Upper lobe of left lung (tissue), 6 donors: ENCODE data around the gene MNS1. TPM values are rescaled to one million over a fixed set of nuclear protein-coding genes. Genes with fewer than 3 reads are reported as not detected.
"Not testable (repeated sequence)": the region's sequence is repeated elsewhere in the genome, so short reads cannot be mapped to it uniquely, and the experiment has no call there.

Experiments used
- ATAC-seq, 2 donors: fragments of 200-7000 bp; cut with Tn5 transposase; one replicate each; pipeline ENCODE4 v1.9.1; 2022; ENCODE audit warnings: mild to moderate bottlenecking in 2 of 2, moderate library complexity in 2 of 2; ENCODE audit not compliant: low FRiP score in 2 of 2
- DNase-seq, 2 donors: peaks; one replicate each; pipeline ENCODE4 v3.0.0-alpha.2; 2019 to 2020
- H3K27ac ChIP-seq, 4 donors: fragments of 200-600 bp; sonication (generic); one replicate each; pipeline ENCODE4 v1.5.1; 2016 to 2019
- H3K27me3 ChIP-seq, 4 donors: fragments of 200-600 bp; sonication (generic); one replicate each; pipeline ENCODE4 v1.5.1; 2017 to 2019
- H3K36me3 ChIP-seq, 4 donors: fragments of 200-600 bp; sonication (generic); one replicate each; pipeline ENCODE4 v1.5.1; 2016 to 2019
- H3K4me1 ChIP-seq, 4 donors: fragments of 200-600 bp; sonication (generic); one replicate each; pipeline ENCODE4 v1.5.1; 2018 to 2019
- H3K4me3 ChIP-seq, 4 donors: fragments of 200-600 bp; sonication (generic); one replicate each; pipeline ENCODE4 v1.5.1; 2017 to 2019; ENCODE audit warnings: mild to moderate bottlenecking in 2 of 4, moderate library complexity in 1 of 4
- H3K9me3 ChIP-seq, 4 donors: fragments of 200-600 bp; sonication (generic); one replicate each; pipeline ENCODE4 v1.5.1; 2018 to 2019
- EP300 ChIP-seq, 4 donors: sonication (generic); formaldehyde crosslinking; IDR thresholded peaks; one replicate each; pipeline ENCODE4 v1.5.1; 2017; ENCODE audit warnings: antibody characterized with exemption in 4 of 4, control low read depth in 2 of 4
- POLR2A ChIP-seq, 4 donors: fragments of 450-650 bp; IDR thresholded peaks; one replicate each; pipeline ENCODE4 v1.5.1; 2016 to 2017; ENCODE audit warnings: antibody characterized with exemption in 4 of 4, mild to moderate bottlenecking in 2 of 4
- POLR2AphosphoS5 ChIP-seq, 2 donors: sonication (generic); formaldehyde crosslinking; IDR thresholded peaks; one replicate each; pipeline ENCODE4 v1.5.1; 2017; ENCODE audit warnings: antibody characterized with exemption in 2 of 2
- WGBS, 2 donors: methylation state at CpG; one replicate each; pipeline ENCODE4 v1.1.5; 2017 to 2018; 5-methylcytosine and 5-hydroxymethylcytosine counted together
- total RNA-seq, 6 donors: library from RNA; depleted of rRNA in 4 of 6; stranded (reverse); fragments of >200 nt in 4 of 6; gene quantifications; one replicate each; pipeline versions ENCODE4 v1.1.0 to v1.2.1, GENCODE V29; 2016 to 2021
- TF ChIP-seq, protein P1 (sequence below), 6 experiments: fragments of 450-650 bp in 4 of 6; fragments of 200-600 bp in 2 of 6; sonication (generic) in 2 of 6; IDR thresholded peaks; one replicate each; pipeline ENCODE4 v1.5.1; 2016 to 2019; ENCODE audit warnings: antibody characterized with exemption in 6 of 6
- donor health status: DM: no; HTN: no; CAD: no; lungs with moderate emphysema.
- donor health status: DM: no; HTN: yes; CAD: no; lungs with severe emphysema.

Gene MNS1
- total RNA-seq, 6 donors from 2014 or later = 0.43 to 15.7 (median 3.0) TPM

DNA sequence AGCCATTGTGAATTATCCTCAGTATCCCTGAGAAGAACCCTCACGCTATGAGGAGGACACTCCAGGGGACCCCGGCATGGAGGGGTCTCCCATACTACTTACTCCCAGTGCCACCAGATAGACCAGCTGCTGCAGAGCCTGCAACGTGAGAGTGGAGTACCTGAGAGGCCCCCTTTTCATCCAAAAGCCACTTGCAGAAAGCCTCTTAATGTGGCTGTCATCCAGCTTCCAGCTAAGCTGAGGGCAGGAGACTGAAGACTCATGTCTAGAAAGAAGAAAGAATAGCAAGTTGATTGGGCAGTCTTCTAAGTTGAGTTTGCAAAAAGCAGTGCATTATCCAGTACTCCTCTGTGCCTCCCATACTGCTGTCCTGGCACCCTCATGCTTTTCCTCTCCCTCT is 27.3 kb upstream of the MNS1 start:
- TF ChIP-seq, protein P1, sequence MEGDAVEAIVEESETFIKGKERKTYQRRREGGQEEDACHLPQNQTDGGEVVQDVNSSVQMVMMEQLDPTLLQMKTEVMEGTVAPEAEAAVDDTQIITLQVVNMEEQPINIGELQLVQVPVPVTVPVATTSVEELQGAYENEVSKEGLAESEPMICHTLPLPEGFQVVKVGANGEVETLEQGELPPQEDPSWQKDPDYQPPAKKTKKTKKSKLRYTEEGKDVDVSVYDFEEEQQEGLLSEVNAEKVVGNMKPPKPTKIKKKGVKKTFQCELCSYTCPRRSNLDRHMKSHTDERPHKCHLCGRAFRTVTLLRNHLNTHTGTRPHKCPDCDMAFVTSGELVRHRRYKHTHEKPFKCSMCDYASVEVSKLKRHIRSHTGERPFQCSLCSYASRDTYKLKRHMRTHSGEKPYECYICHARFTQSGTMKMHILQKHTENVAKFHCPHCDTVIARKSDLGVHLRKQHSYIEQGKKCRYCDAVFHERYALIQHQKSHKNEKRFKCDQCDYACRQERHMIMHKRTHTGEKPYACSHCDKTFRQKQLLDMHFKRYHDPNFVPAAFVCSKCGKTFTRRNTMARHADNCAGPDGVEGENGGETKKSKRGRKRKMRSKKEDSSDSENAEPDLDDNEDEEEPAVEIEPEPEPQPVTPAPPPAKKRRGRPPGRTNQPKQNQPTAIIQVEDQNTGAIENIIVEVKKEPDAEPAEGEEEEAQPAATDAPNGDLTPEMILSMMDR (IDR thresholded peaks at IDR 0.05) = no peak
- TF ChIP-seq POLR2A (IDR thresholded peaks at IDR 0.05) = no peak
- no peak for TF ChIP-seq EP300 (IDR thresholded peaks at IDR 0.05)
- no peak for TF ChIP-seq POLR2AphosphoS5 (IDR thresholded peaks at IDR 0.05)
- Histone ChIP-seq H3K36me3 (no peaks in the 10 kb centered on the region), H3K4me3 (no peak overlapping the region), H3K27me3 (no peaks in the 10 kb centered on the region), H3K4me1 (peaks cover 0 to 6% (median 0%) of the 10 kb centered on the region in 4 donors), H3K27ac (no peak overlapping the region), H3K9me3 (no peaks in the 10 kb centered on the region)
- no peak for ATAC-seq
- WGBS, 2 donors = 61 to 81% methylated on average over 3 of the region's 3 CpGs
- DNase-seq = no peak

DNA sequence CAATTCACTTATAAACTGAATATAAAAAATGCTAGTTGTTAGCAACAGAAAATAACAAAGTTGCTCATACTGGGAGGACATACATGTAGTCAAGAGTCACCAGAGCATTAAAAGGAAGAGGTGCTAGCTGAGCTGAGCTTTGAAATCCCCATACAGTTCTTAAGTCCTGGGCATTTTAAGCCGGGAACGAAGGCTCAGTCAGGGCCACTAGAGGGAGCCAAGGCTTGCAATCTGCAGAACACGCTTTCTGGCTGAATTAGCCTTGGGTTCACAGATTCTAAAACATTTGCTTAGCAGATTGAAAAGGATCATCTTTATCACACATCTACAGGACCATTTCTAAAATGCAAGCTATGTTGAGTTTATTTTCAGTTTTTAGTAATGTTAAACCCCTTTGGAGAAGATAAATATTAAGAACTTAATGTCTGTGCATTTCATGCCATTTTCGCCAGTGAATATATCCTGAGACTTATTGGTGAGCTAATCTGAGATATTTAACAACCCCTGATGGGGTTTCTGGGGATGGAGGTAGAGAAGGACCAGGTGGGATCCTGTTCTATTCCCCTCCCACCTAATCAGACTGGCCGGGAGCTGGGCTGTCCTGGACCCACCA is 26.3 kb upstream of the MNS1 start:
- Histone ChIP-seq H3K36me3 (no peaks in the 10 kb centered on the region), H3K9me3 (no peaks in the 10 kb centered on the region), H3K4me3 (no peak overlapping the region), H3K27me3 (no peaks in the 10 kb centered on the region), H3K4me1 (no peaks in the 10 kb centered on the region), H3K27ac (no peak overlapping the region)
- DNase-seq = peak in 1 of 2 donors; percentile 51
- TF ChIP-seq EP300 (IDR thresholded peaks at IDR 0.05) (no peak), POLR2AphosphoS5 (IDR thresholded peaks at IDR 0.05) (no peak), POLR2A (IDR thresholded peaks at IDR 0.05) (no peak)
- TF ChIP-seq, protein P1 (IDR thresholded peaks at IDR 0.05) = peak; percentile 37 to 69 (median 55)
- peak in 1 of 2 donors; percentile 81 for ATAC-seq
- 41% methylated on average over 5 of the region's 5 CpGs for WGBS, 2 donors

DNA sequence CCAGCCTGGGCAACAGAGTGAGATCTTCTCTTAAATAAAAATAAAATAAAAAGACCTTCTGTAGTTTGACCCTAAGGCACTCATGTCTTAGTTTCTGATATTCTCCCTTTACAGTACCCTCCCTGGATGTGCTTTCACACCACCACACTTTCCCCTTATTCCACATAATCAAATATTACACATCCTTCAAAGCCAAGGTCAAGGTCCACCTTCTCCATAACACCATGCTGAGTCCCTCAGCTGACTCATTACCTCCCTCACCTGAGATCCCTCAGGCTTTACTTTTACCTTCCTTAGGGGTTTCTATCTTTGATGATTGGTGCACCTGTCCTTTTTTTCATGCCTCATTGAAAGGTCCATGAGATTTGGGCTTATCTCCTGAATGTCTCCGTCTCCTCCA is 25.5 kb upstream of the MNS1 start:
- ATAC-seq = no peak
- H3K4me3 ChIP-seq = no peak overlapping the region

DNA sequence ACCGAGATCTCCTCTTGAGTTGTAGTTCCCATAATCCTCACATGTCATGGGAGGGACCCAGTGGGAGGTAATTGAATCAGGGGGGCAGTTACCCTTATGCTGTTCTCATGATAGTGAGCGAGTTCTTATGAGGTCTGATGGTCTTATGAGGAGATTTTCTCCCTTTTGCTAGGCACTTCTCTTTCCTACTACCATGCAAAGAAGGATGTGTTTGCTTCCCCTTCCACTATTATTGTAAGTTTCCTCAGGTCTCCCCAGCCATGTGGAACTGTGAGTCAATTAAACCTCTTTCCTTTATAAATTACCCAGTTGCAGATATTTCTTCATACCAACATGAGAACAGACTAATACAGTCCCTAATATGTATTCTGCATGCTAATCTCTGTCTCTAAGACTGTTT is 21.3 kb upstream of the MNS1 start:
- H3K9me3 ChIP-seq, H3K4me1 ChIP-seq, DNase-seq, H3K27ac ChIP-seq, ATAC-seq, H3K36me3 ChIP-seq, H3K27me3 ChIP-seq, H3K4me3 ChIP-seq: not testable (repeated sequence)
- WGBS, 2 donors = 85 to 89% methylated on average over 2 of the region's 2 CpGs

More for the DNA sequence above, 25.5 kb upstream of the MNS1 start:
- Histone ChIP-seq H3K36me3 (no peaks in the 10 kb centered on the region), H3K9me3 (no peaks in the 10 kb centered on the region), H3K27ac (no peak overlapping the region), H3K4me1 (no peaks in the 10 kb centered on the region), H3K27me3 (no peaks in the 10 kb centered on the region)
- no peak for DNase-seq
- TF ChIP-seq, protein P1 (IDR thresholded peaks at IDR 0.05) = no peak
- TF ChIP-seq POLR2A (IDR thresholded peaks at IDR 0.05) (no peak), EP300 (IDR thresholded peaks at IDR 0.05) (no peak)
- WGBS, 2 donors = 87 to 92% methylated on average over 1 of the region's 1 CpG

DNA sequence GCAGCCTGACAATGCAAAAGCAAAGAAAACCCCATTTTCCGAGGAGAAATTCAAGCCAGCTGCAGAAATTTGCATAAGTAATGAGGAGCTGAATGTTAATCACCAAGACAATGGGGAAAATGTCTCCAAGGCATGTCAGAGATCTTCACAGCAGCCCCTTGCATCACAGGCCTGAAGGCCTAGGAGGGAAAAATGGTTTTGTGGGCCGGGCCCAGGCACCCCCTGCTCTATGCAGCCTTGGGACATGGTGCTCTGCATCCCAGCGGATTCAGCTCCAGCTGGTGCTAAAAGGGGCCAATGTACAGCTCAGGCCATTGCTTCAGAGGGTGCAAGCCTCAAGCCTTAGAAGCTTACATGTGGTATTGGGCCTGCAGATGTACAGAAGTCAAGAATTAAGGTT is 20.5 kb upstream of the MNS1 start:
- 81 to 84% methylated on average over 2 to 3 of the region's 3 CpGs for WGBS, 2 donors
- H3K27ac ChIP-seq, H3K9me3 ChIP-seq, ATAC-seq, H3K36me3 ChIP-seq, H3K27me3 ChIP-seq, DNase-seq, H3K4me1 ChIP-seq, H3K4me3 ChIP-seq: not testable (repeated sequence)

DNA sequence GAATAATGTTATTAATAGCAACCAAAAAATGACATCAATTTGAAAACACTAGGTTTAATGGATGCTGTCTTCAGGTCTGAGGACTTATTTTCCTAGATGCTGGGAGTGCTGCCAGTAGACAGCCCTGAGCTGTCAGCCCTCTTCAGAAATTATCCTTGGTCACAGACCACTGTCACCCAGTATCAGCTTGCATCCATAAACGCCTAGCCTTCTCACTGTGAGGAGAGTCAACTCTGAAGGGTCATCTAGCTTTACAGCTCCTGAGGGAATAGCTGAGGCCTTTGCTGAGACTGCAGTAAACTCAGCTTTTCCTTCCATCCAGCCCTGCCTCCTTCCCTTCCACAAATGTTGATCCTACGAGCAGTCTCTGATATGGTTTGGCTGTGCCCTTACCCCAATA is 19.4 kb upstream of the MNS1 start:
- no peak for ATAC-seq
- 87 to 92% methylated on average over 2 of the region's 2 CpGs for WGBS, 2 donors
- H3K27me3 ChIP-seq = no peaks in the 10 kb centered on the region

More for the DNA sequence above, 19.4 kb upstream of the MNS1 start:
- Histone ChIP-seq H3K4me3 (no peak overlapping the region), H3K9me3 (no peaks in the 10 kb centered on the region), H3K36me3 (no peaks in the 10 kb centered on the region), H3K4me1 (no peaks in the 10 kb centered on the region), H3K27ac (no peak overlapping the region)
- no peak for TF ChIP-seq POLR2AphosphoS5 (IDR thresholded peaks at IDR 0.05)
- no peak for TF ChIP-seq EP300 (IDR thresholded peaks at IDR 0.05)
- no peak for TF ChIP-seq POLR2A (IDR thresholded peaks at IDR 0.05)
- TF ChIP-seq, protein P1 (IDR thresholded peaks at IDR 0.05) = no peak
- no peak for DNase-seq
